OCI-LY1 (cell line): ENCODE results near the gene C16orf74.

Experiments
- H2AFZ ChIP-seq: fragments of 200-600 bp; sonication (generic), shearing (Covaris generic); 2 replicates; pipeline ENCODE4 v1.6.0; 2014; ENCODE audit warnings: antibody characterized with exemption, mild to moderate bottlenecking, low read length
- H3F3A ChIP-seq: fragments of 200-600 bp; sonication (generic), shearing (Covaris generic); 2 replicates; pipeline ENCODE4 v1.6.0; 2014; ENCODE audit warnings: mild to moderate bottlenecking, antibody characterized with exemption, low read length, moderate library complexity; ENCODE audit not compliant: insufficient read depth
- H3K27ac ChIP-seq: fragments of 200-600 bp; sonication (generic); 2 replicates; pipeline ENCODE4 v1.5.1; 2014; ENCODE audit warnings: low read length, mixed run types, mild to moderate bottlenecking, low read depth; ENCODE audit not compliant: poor library complexity, severe bottlenecking
- H3K27me3 ChIP-seq: fragments of 200-600 bp; sonication (generic); 2 replicates; pipeline ENCODE4 v1.6.0; 2014; ENCODE audit warnings: antibody characterized with exemption, mild to moderate bottlenecking, low read length, moderate library complexity; ENCODE audit not compliant: insufficient read depth
- H3K36me3 ChIP-seq: fragments of 200-600 bp; sonication (generic); 2 replicates; pipeline ENCODE4 v1.6.1; 2014; ENCODE audit warnings: mild to moderate bottlenecking, antibody characterized with exemption, low read length, moderate library complexity, mixed read lengths; ENCODE audit not compliant: insufficient read depth
- H3K4me1 ChIP-seq: fragments of 200-600 bp; sonication (generic); 2 replicates; pipeline ENCODE4 v1.5.1; 2014; ENCODE audit warnings: mild to moderate bottlenecking, low read length, moderate library complexity; ENCODE audit not compliant: insufficient read depth, severe bottlenecking
- H3K4me2 ChIP-seq: fragments of 200-600 bp; sonication (generic), shearing (Covaris generic); 2 replicates; pipeline ENCODE4 v1.6.1; 2014; ENCODE audit warnings: low read length
- H3K4me3 ChIP-seq: fragments of 200-600 bp; sonication (generic); 2 replicates; pipeline ENCODE4 v1.5.1; 2014; ENCODE audit warnings: low read length, low read depth, mild to moderate bottlenecking, mixed read lengths; ENCODE audit not compliant: poor library complexity, severe bottlenecking
- H3K79me2 ChIP-seq: fragments of 200-600 bp; shearing (Covaris generic); 2 replicates; pipeline ENCODE4 v1.6.1; 2016; ENCODE audit warnings: mixed run types, low read length, mixed read lengths; ENCODE audit not compliant: insufficient read depth
- H3K9ac ChIP-seq: fragments of 200-600 bp; sonication (generic), shearing (Covaris generic); 2 replicates; pipeline ENCODE4 v1.6.1; 2014; ENCODE audit warnings: mild to moderate bottlenecking, low read length, mixed read lengths
- H3K9me2 ChIP-seq: fragments of 200-600 bp; sonication (generic), shearing (Covaris generic); 2 replicates; pipeline ENCODE4 v1.6.1; 2014; ENCODE audit warnings: low read depth, mild to moderate bottlenecking, low read length, mixed read lengths
- H3K9me3 ChIP-seq: fragments of 200-600 bp; shearing (Covaris generic); 2 replicates; pipeline ENCODE4 v1.6.1; 2014; ENCODE audit warnings: low read length, mixed read lengths
- H4K20me1 ChIP-seq: fragments of 200-600 bp; sonication (generic), shearing (Covaris generic); 2 replicates; pipeline ENCODE4 v1.6.0; 2016; ENCODE audit warnings: mild to moderate bottlenecking, low read length; ENCODE audit not compliant: insufficient read depth
- CTCF ChIP-seq: fragments of 200-600 bp; sonication (generic), shearing (Covaris generic); IDR thresholded peaks from 2 replicates; pipeline ENCODE4 v1.5.1; 2017; ENCODE audit warnings: mild to moderate bottlenecking, antibody characterized with exemption, low read length, moderate library complexity, mixed read lengths
- EZH2 ChIP-seq: fragments of 200-600 bp; sonication (generic), shearing (Covaris generic); IDR thresholded peaks from 2 replicates; pipeline ENCODE4 v1.8.0; 2017; ENCODE audit warnings: borderline replicate concordance, mixed run types, mild to moderate bottlenecking, antibody characterized with exemption, low read length, moderate library complexity, mixed read lengths

Gene C16orf74

GRCh38 chr16:85789773-85790172 lies 38.9 kb upstream of the C16orf74 start:
- Histone ChIP-seq H3K27me3 (no peaks in the 10 kb centered on the region), H3K4me3 (no peak overlapping the region), H3F3A (no peaks in the 10 kb centered on the region), H3K4me2 (no peak overlapping the region), H3K9me3 (no peaks in the 10 kb centered on the region), H4K20me1 (no peaks in the 10 kb centered on the region), H3K27ac (no peak overlapping the region), H3K36me3 (peaks cover 75% of the 10 kb centered on the region), H3K79me2 (peaks cover 14% of the 10 kb centered on the region; the same call in 1 of the 2 replicates), H3K9ac (no peak overlapping the region), H2AFZ (no peak overlapping the region), H3K4me1 (no peaks in the 10 kb centered on the region), H3K9me2 (no peaks in the 10 kb centered on the region)
- no peak for TF ChIP-seq CTCF

- no peak for TF ChIP-seq EZH2
- TF ChIP-seq CTCF: no peak
- Histone ChIP-seq H3K27ac (no peak overlapping the region), H3K4me1 (no peaks in the 10 kb centered on the region), H3K4me2 (no peak overlapping the region), H3K79me2 (peaks cover 6% of the 10 kb centered on the region; the same call in 1 of the 2 replicates), H3K4me3 (no peak overlapping the region), H3K27me3 (no peaks in the 10 kb centered on the region), H3K9me3 (no peaks in the 10 kb centered on the region), H3F3A (no peaks in the 10 kb centered on the region), H3K36me3 (peaks cover 66% of the 10 kb centered on the region), H3K9me2 (no peaks in the 10 kb centered on the region), H2AFZ (no peak overlapping the region), H3K9ac (no peak overlapping the region), H4K20me1 (no peaks in the 10 kb centered on the region)
These were observed 37.9 kb upstream of the C16orf74 start for GRCh38 chr16:85788819-85789218.

- Histone ChIP-seq H3K4me3 (no peak overlapping the region), H3F3A (no peaks in the 10 kb centered on the region), H2AFZ (no peak overlapping the region), H3K27me3 (no peaks in the 10 kb centered on the region), H3K9ac (no peak overlapping the region), H3K9me2 (no peaks in the 10 kb centered on the region), H3K4me2 (no peak overlapping the region), H3K79me2 (0 out of 2 replicates have a peak, but pooled peaks cover 6% of the 10 kb centered on the region), H3K27ac (no peak overlapping the region), H3K4me1 (no peaks in the 10 kb centered on the region), H4K20me1 (no peaks in the 10 kb centered on the region), H3K9me3 (no peaks in the 10 kb centered on the region), H3K36me3 (peaks cover 46% of the 10 kb centered on the region; the same call in 1 of the 2 replicates)
- no peak for TF ChIP-seq EZH2
- TF ChIP-seq CTCF: no peak
These were observed 35.0 kb upstream of the C16orf74 start for GRCh38 chr16:85785927-85786326.
